ENCODE results near the gene FXYD7. TPM values are rescaled to one million over a fixed set of nuclear protein-coding genes. Genes with fewer than 3 reads are reported as not detected.

FXYD7 gene
- total and polyA plus RNA-seq, 4 donors, result 0.63 to 1.8 TPM; not detected in 2

DNA sequence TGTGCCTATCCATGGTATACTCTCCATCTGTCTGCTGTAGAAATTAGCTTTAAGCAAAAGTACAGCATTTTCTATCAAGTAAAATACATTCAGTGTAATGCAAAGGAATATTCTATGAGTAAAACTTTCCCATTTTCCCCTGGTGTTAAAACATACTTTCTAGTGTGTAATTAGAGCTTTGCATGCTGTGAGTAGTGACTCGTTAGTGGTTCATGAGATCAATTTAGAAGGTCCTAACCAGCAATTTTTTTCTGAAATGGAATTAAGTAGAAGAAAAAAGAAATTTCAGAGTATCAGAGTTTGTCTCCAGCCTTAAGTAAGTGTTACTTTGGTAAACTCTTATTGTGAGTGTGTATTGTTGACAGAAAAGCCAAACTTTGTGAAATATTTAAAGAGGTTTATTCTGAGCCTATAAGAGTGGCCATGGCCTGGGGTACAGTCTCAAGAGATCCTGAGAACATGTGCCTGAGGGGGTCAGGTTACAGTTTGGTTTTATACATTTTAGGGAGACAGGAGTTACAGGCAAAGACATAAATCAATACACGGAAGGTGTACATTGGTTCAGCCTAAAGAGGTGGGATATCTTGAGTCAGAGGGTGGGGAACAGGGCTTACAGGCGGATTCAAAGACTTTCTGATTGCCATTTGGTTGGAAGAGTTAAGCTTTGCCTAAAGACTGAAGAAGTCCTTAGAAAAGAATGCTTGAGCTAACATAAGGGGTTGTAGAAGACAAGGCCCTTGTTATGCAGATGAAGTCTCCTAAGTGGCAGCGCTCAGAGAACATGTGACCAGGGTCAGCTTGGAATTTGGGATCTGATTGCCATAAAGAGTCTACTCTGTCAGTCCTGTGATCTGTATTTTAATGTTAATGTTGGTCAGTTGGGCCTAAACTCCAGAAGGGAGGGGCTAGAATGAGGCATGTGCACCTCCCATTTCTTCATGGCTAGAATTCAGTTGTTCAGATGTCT, 60.0 kb downstream of the FXYD7 start:
- intact Hi-C loops (cut with DNase I), result no loop called here
- WGBS, 2 donors, result 68 to 70% methylated on average over 4 of the region's 4 CpGs
- no peaks in the 10 kb centered on the region for H3K4me1 ChIP-seq (ENCODE audit: control insufficient read depth in 1 of 2, insufficient read depth in 2 of 2, low read length in 2 of 2)
- H3K4me3 ChIP-seq (ENCODE audit: low read length in 2 of 2), result no peak overlapping the region
- no peaks in the 10 kb centered on the region for H3K36me3 ChIP-seq (ENCODE audit: control insufficient read depth in 1 of 2, insufficient read depth in 2 of 2, low read length in 1 of 2)
- H3K9me3 ChIP-seq (ENCODE audit: control insufficient read depth, low read length), result no peaks in the 10 kb centered on the region
- DNase-seq (no peak), ATAC-seq (ENCODE audit: low FRiP score) (no peak)
- H3K27ac ChIP-seq (ENCODE audit: low read depth in 1 of 2, low read length in 2 of 2), result no peak overlapping the region
- no peaks in the 10 kb centered on the region for H3K27me3 ChIP-seq (ENCODE audit: control insufficient read depth in 1 of 2, insufficient read depth in 2 of 2, low read length in 1 of 2)

Other genes starting within 250 kb of the FXYD7 start
- 1 to 10 TPM; 1.9 to 3.1 TPM for gene ZNF30, start 216.4 kb upstream of the FXYD7 start, total RNA-seq
- 10 to 100 TPM in 1 of 2 donors, 1 to 10 TPM in 1; 2.6 to 10.9 TPM for gene ZNF30, start 216.4 kb upstream of the FXYD7 start, polyA plus RNA-seq
- gene ZNF792, start 179.0 kb upstream of the FXYD7 start, total RNA-seq, result 10 to 100 TPM in 1 of 2 donors, 1 to 10 TPM in 1; 5.2 to 13.5 TPM
- 1 to 10 TPM; 1.0 to 1.8 TPM for gene ZNF792, start 179.0 kb upstream of the FXYD7 start, polyA plus RNA-seq
- gene GRAMD1A, start 142.9 kb upstream of the FXYD7 start, total RNA-seq, result 10 to 100 TPM; 65.7 to 92.7 TPM
- 10 to 100 TPM; 13.4 to 59.0 TPM for gene GRAMD1A, start 142.9 kb upstream of the FXYD7 start, polyA plus RNA-seq
- 10 to 100 TPM; 11.9 to 21.4 TPM for gene SCN1B, start 112.8 kb upstream of the FXYD7 start, total RNA-seq
- gene SCN1B, start 112.8 kb upstream of the FXYD7 start, polyA plus RNA-seq, result 10 to 100 TPM in 1 of 2 donors, 1 to 10 TPM in 1; 9.9 to 15.3 TPM
- 1 to 10 TPM in 1 of 2 donors, under 1 TPM in 1; 0.71 to 2.7 TPM for gene HPN, start 101.5 kb upstream of the FXYD7 start, total RNA-seq
- not detected for gene HPN, start 101.5 kb upstream of the FXYD7 start, polyA plus RNA-seq
- 1 to 10 TPM in 1 of 2 donors, under 1 TPM in 1; 0.49 to 1.2 TPM for gene FXYD3, start 27.4 kb upstream of the FXYD7 start, total RNA-seq
- 10 to 100 TPM in 1 of 2 donors, 1 to 10 TPM in 1; 7.4 to 77.6 TPM for gene FXYD3, start 27.4 kb upstream of the FXYD7 start, polyA plus RNA-seq
- gene LGI4, start 8.2 kb upstream of the FXYD7 start, total RNA-seq, result 10 to 100 TPM; 17.5 TPM
- gene LGI4, start 8.2 kb upstream of the FXYD7 start, polyA plus RNA-seq, result 10 to 100 TPM in 1 of 2 donors, 1 to 10 TPM in 1; 5.1 to 15.0 TPM
- 100 to 1,000 TPM; 179 to 202 TPM for gene FXYD1, start 4.4 kb upstream of the FXYD7 start, total RNA-seq
- gene FXYD1, start 4.4 kb upstream of the FXYD7 start, polyA plus RNA-seq, result 100 to 1,000 TPM; 150 to 288 TPM
- 100 to 1,000 TPM in 1 of 2 donors, 10 to 100 TPM in 1; 71.7 to 126 TPM for gene FXYD5, start 11.5 kb downstream of the FXYD7 start, total RNA-seq
- 100 to 1,000 TPM in 1 of 2 donors, 10 to 100 TPM in 1; 89.5 to 179 TPM for gene FXYD5, start 11.5 kb downstream of the FXYD7 start, polyA plus RNA-seq
- not detected for gene FAM187B, start 85.5 kb downstream of the FXYD7 start, total RNA-seq
- not detected for gene FAM187B, start 85.5 kb downstream of the FXYD7 start, polyA plus RNA-seq
- gene LSR, start 105.7 kb downstream of the FXYD7 start, total RNA-seq, result 10 to 100 TPM in 1 of 2 donors, 1 to 10 TPM in 1; 9.8 to 13.1 TPM
- 10 to 100 TPM in 1 of 2 donors, 1 to 10 TPM in 1; 5.8 to 12.4 TPM for gene LSR, start 105.7 kb downstream of the FXYD7 start, polyA plus RNA-seq
- gene USF2, start 125.7 kb downstream of the FXYD7 start, total RNA-seq, result 100 to 1,000 TPM in 1 of 2 donors, 10 to 100 TPM in 1; 85.3 to 107 TPM
- 100 to 1,000 TPM; 101 to 148 TPM for gene USF2, start 125.7 kb downstream of the FXYD7 start, polyA plus RNA-seq
- gene HAMP, start 139.3 kb downstream of the FXYD7 start, total RNA-seq, result 1 to 10 TPM in 1 of 2 donors, not detected in 1; 2.5 TPM
- gene HAMP, start 139.3 kb downstream of the FXYD7 start, polyA plus RNA-seq, result not detected
- under 1 TPM in 1 of 2 donors, not detected in 1; 0.42 TPM for gene MAG, start 148.9 kb downstream of the FXYD7 start, total RNA-seq
- gene MAG, start 148.9 kb downstream of the FXYD7 start, polyA plus RNA-seq, result not detected
- 1 to 10 TPM; 2.9 to 3.1 TPM for gene CD22, start 185.9 kb downstream of the FXYD7 start, total RNA-seq
- under 1 TPM in 1 of 2 donors, not detected in 1; 0.75 TPM for gene CD22, start 185.9 kb downstream of the FXYD7 start, polyA plus RNA-seq
- not detected for gene FFAR1, start 204.6 kb downstream of the FXYD7 start, total RNA-seq
- not detected for gene FFAR1, start 204.6 kb downstream of the FXYD7 start, polyA plus RNA-seq
- under 1 TPM; 0.32 to 0.39 TPM for gene FFAR3, start 215.2 kb downstream of the FXYD7 start, total RNA-seq
- gene FFAR3, start 215.2 kb downstream of the FXYD7 start, polyA plus RNA-seq, result not detected
- gene GPR42, start 227.8 kb downstream of the FXYD7 start, total RNA-seq, result not detected
- not detected for gene GPR42, start 227.8 kb downstream of the FXYD7 start, polyA plus RNA-seq